Measurements from ENCODE around the gene RIN3.

RIN3 gene

GRCh38 chr14:92528486-92529100 lies 15.0 kb downstream of the RIN3 start:
- no peak for DNase-seq

DNA sequence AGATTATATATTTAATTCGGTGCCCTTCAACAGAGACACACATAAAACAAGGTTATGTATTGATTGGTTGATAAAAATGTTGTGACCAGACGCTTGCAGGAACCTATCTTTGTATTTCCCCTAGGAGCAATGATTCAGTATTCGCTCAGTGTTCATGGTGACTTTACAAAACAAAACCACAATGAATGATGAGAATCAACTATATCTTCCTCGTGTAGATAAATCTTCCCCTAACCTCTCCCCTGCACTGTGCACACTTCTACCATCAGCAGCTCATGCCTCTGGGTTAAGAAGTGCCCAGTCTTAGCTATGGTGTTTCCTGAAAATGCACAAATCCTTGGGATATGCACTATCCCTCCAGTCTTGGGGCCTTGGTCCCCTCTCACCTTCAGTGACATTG lies 16.3 kb downstream of the RIN3 start:
- no peak for DNase-seq

DNA sequence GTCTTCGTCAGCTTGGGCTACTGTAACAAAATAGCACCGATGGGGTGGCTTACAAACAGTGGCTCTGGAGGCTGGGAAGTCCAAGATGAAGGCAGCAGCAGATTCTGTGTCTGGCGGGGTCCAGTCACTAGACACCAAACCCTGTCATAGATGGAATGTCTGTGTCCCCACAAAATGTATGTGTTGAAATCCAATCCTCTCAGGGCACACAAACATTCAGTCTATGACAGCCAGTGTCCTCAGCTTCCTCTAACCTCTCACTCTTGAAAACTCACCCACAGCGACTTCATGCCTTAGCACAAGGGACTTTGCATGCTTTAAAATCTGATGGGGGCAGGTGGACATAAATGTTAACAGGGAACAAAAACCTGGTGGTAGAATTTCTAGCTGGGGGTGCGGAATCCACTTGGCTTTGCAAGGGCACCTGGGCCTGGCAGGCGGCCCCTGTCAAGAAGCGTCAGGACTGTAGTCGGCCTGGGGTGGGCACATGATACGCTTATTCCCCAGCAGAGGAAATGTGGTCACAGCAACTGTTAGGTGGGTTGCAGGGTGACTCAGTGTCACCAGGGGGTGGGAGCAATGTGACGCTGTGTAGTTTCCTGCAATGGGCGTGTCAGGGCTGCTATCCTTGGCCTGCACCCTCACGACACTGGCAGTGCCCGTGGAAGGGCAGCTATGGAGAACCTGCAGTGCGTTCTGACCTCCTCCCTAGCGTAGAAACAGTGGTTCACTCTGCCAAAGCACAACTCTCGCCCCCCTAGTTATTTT lies 17.7 kb downstream of the RIN3 start:
- no peak for DNase-seq

DNA sequence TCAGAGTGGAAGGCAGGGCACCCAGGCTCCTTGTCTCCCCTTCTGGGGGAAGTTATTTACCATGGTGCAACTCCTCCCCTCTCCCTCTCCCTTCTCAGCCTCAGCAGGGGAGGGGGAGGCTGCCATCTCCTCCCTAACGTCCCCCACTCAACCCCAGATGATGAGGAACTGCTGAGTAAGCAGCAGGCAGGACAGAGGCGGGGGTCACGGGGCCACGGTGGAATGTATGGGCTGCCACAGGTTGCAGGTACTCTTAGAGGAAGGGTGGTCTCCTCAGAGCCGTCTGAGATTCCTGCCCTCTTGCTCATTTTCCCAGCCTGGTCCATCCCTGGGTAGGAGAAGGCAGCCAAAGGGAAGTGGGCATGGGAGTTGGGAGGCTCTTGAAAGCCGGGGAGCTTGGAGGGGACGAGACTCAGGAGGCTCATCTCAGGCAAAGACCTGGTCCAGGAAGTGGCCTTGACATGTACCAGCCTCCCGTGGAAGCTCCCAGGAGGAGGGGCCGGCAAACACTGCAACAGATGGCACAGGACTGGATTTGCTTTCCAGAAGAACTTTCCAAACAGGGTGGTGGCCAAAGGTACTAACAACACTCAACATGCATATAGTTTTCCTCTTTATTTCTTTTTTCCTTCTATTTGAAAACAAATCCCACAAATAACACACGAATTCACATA lies 19.0 kb downstream of the RIN3 start:
- no peak for DNase-seq

DNA sequence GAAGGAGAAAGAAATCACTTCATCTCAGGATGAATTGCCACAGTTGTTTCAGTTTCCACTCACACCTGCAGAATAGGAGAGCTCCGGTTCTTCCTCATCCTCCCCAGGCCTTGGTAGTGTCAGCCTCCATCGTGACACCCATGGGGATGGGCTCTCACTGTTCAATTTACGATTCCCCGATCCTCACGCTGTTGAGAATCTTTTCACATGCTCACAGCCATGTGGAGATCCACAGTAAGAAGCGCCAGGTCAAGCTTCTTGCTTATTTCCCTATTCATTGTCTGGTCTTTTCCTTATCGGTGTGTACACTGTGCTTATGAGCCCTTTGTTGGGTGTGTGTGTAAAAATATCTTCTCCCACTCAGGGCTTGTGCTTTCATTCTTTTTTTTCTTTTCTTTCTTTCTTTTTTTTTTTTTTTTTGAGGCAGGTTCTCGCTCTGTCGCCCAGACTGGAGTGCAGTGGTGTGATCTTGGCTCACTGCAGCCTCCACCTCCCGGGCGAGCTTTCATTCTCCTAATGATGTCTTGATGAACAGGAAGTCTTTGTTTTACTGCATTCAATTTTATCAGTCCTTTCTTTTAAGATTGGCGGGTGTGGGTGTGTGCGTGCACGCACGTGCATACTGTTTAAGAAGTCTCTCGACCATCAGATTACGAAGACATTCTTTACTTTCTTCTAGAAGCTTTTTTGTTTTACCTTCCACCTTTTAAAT lies 21.5 kb downstream of the RIN3 start:
- DNase-seq: no peak

DNA sequence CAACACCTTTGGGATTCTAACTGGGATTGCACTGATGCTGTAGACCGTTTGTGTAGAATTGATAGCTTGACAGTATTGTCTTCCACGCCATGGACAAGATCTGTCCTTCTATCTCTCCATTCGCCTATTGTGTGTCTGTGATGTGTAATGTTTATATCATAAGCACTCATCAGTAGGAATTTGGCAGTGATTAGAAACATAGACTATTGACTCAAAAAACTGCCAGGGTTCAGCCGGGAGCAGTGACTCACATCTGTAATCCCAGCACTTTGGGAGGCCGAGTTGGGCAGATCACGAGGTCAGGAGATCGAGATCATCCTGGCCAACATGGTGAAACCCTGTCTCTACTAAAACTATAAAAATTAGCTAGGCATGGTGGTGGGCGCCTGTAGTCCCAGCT lies 22.6 kb downstream of the RIN3 start:
- peak; percentile 83 for DNase-seq

- no peak for DNase-seq
Measured at GRCh38 chr14:92538412-92538985, 24.9 kb downstream of the RIN3 start.

DNA sequence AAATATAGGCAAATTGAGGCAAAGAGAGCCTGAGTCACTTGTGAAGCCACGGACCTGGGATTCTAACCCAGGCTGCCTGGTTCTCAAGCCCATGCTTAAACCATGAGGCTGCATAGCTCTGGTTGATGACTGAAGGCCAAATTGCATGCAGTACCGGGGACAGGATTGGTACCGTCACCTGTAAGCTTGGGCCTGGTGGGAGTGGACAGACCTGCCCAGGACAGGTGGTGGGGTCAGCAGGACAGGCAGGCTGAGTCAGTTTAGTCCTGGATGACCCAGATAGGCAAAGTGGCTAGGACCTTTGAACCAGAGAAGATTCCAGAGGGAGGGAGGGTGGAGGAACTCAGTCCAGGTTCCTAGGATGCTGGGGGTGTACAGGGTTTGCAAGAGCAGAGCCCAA lies 25.8 kb downstream of the RIN3 start:
- DNase-seq: no peak

DNA sequence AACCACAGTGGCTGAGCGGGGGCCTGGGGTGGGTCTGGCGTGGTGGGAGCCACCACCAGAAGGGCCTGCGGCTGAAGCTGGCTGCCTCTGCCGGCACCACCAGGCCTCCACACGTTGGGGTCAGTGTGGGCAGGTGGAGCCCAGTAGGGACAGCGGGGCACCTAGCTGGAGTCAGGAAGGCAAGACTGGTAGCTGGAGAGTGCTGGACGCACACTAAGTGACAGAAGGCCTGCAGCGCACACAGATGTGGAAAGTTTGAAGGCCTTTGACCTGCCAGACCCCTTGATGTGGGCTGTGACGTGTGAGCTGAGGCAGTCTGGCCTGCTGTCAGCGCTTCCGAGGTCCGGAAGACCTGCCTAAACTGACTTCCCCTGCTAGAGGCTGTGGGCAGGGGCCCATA lies 26.3 kb downstream of the RIN3 start:
- no peak for DNase-seq

GRCh38 chr14:92540472-92541048 lies 27.0 kb downstream of the RIN3 start:
- DNase-seq: peak; percentile 99

GRCh38 chr14:92542766-92543554 lies 29.4 kb downstream of the RIN3 start:
- DNase-seq: no peak

GRCh38 chr14:92544051-92544720 lies 30.6 kb downstream of the RIN3 start:
- DNase-seq: no peak

- peak; percentile 23 for DNase-seq
Measured at GRCh38 chr14:92546347-92547053, 32.9 kb downstream of the RIN3 start.

GRCh38 chr14:92549105-92549858 lies 35.7 kb downstream of the RIN3 start:
- no peak for DNase-seq

DNA sequence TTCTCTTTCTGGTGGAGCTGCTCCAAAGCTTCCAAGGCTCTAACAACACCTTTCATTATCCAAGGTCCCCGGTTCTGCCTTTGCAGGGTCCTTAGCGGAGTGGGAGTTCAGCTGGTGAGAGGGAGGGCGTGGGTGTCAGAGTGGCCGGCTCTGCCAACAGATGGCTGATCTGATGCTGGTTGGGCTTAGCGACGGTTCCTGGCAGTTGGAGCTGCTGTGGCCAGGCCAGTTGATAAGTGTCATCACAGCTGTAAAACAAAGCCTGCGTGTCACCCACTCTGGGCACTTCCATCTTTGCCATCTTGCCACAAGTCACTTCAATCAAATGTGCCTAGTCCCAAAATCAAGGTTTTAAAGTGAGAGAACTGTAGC lies 36.3 kb downstream of the RIN3 start:
- peak; percentile 39 for DNase-seq

- DNase-seq: no peak
Measured at GRCh38 chr14:92551044-92551841, 37.7 kb downstream of the RIN3 start.

DNA sequence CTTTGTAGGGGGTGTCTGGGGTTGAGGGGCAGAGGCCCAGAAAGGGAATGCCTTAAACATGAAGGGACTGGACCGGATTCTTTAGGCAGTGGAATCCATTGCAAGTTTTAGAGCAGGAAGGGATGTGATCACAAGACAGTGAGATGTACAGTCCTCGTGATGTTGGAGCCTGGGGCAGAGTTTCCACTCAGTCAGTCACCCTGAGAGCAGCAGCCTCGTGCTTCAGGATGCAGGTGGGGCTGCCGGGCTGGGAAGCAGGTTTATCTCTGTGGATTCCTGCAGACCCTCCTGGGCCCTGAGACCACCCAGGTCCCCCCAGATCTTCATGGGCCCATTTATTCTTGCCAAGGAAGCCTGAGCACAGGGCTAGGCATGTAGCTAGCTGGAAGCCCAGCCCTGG lies 38.5 kb downstream of the RIN3 start:
- DNase-seq: no peak

DNA sequence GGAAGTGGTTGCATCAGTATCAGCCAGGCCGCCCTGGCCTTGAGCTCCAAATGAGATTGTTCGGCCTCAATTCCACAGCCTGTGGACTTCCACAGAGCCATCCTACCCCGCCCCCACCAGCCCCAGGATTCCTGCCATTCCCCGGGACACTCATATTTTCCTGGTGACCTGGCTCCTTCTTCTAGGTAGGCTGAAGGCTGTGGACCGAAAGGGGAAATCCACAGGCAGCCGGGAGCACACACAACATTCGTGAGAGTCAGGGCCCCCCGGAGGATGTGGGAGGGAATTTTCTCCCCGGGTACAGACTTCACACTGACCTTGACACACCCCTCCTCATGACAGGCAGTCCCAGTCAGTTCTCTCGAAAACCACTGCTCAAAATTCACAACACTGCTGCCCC lies 39.9 kb downstream of the RIN3 start:
- peak; percentile 74 for DNase-seq
